Colon (tissue), 2 donors: ENCODE measurements around the gene PWWP2B.

ENCODE experiments used
- FAIRE-seq: peaks from 2 replicates; lab custom pipeline; 2012; peaks lifted over from hg19 to GRCh38; lab: Jason Lieb, UNC
- donor health status: control.
- donor health status: control.

The PWWP2B gene

DNA sequence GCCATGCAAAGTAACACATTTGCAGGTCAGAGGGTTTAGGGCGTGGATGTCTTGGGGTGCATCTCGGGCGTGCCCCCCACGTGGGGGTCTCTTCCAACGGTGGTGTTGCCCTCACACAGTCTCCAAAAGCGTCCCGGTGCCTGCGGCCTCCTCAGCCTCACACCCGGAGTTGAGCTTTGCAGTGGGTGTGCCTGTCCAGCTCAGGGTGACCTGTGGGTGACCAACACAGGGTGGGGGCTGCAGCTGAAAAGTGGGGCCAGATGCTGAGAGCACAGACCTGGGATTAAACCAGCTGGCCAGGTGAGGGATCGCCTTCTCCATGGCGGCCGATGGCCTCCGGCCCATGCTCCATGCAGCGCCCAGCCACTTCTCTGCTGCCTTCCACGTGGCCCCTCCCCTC lies 63.1 kb downstream of the PWWP2B start:
- FAIRE-seq, result no peak

DNA sequence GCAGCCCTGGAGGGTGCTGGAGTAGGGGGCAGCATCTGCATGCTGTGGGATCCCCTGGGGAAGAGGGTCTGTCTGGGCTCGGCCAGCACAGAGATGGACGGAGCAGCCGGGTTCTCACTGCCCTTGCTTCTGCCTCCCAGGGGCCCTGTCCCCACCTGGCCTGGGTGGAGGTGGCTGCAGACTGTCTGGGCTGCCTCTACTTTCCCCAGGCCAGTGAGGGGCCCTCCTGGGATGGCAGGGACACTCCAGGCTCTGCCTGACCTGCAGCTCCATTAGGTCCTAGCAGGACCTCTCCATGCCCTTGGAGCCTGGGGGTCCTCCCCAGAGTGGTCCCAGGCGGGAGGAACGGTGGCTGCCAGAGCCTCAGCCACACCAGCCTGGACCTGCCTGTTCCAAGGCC lies 63.7 kb downstream of the PWWP2B start:
- FAIRE-seq, result no peak

DNA sequence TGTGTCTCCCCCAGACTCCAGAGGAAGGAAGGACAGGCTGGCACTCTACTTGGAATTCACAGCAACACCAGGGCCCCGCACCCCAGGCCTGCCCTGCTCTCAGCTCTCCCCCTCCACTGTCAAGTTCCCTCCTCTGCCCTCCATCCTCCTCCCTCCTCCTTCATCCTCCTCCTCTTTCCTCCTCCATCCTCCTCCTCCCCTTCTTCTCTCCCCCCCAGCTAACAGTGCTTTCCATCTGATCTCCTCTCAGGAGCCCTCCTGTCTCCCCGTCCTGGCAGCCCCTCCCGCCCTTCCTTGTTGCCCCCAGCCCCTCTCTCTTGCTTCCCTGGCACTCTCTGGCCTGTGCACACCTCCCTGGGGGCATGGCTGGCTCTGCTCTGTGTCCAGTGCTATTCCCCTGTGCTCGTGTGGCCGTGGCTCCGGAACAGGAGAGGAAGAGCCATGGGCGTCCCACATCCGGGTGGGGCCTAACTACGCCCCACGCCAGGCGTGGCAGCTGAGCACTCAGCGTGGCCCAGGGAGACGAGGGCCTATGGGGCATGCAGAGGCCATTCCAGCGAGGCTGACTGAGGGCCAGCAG lies 64.2 kb downstream of the PWWP2B start:
- FAIRE-seq, result no peak

DNA sequence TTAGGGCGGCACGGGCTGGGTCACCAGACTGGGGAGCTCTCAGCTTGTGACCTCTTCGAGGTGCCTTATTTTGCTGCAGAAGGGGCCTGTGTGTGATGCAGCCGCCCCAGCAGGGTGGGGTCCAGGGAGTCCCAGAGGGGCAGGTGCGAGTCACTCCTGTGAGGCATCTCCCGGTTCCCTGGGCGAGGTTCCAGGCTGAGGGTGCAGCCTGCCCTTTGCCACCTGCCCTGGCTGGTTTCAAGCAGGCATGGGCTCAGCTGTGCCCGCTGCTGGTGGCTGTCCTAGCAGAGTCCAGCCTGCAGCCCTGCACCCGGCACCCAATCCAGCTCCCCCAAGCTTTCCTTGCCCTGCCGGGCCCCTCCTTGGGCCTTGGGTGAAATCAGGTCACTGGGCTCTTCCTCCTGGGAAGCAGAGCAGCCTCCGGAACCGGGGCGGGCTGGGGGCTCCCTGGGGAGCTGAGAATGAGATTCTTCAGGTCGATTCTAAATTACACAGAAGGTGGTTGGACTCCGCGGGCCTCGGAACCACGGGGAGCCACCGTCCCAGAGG lies 64.8 kb downstream of the PWWP2B start:
- no peak for FAIRE-seq

DNA sequence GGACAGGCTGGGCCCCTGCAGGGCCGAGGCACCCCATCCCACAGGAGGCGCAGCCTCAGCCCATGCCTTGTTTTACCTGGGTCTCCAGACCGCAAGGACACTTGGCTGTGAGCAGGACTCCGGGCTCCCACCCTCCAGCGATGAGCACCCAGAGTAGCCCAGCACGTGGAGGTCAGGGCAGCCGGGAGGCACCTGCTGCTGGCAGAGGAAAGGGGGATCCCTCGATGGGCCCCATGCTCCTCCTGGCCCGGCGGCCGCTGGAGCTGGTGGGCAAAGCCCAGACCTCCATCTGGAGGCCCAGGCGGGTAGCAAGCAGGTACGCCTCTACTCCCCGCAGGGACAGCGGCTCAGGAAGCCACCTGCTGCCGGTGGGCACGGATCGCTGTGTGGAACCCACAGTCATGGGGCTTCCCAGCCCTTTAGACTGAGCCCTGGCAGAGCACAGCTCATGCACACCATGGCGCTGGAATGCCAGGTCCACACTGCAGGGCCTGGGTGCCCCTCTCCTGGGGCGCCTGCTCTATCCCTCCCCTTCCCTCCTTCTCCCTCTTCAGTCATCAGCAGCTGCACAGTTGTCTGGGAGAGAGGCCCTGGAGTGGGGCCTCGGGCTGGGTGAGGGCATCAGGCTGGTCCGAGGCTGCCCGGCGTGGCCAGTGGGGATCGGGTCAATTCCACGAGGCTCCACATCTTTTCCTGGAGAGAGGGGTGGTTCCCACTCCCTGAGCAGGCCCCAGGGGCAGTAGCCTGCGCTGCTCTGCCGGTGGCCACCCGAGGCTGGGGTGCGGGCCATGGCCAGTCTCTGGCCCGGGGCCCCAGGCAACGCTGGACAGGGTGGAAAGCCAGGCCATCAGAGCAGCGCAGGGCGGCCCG lies 65.7 kb downstream of the PWWP2B start:
- FAIRE-seq, result no peak

DNA sequence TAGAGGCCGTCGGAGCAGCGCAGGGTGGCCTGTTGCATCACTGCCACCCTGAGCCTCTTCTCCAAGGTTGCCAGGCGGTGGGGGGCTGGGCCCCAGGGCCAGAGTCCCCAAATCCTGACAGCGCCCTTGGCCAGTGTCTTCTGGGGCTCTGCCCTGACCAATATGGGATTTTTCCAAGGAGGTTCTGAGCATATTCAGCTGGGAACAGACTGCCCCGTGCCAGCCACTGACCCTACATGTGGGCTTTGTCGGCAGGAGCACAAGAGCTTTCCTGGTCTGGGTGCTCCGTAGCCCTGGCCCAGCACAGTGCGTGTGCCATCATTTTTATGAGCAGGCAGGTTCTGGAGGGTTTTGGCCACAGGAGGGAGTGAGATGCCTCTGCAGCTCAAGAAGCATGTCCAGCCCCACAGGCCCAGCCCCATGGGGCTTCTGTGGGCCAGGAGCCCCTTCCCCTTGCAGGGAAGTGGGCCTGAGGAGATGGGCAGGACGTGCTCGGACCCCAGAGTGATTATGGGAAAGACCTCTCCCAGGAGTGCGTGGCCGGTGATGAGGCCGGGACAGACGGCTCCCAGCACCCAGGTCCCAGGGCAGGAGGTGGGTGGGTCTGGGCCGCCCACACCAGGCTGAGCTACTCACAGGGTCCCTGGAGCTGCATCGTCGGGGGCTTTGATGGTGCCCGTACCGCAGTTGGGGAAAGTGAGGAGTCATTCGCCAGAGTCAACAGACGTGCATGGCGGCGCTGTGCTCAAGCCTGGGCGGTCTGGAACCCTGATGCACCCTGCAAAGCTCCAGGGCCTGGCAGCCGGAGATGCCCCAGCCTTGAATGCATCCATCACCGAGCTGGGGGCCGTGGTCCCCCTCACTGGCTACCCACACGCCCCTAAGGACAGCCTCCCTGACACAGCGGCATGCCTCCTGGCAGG lies 66.6 kb downstream of the PWWP2B start:
- no peak for FAIRE-seq

DNA sequence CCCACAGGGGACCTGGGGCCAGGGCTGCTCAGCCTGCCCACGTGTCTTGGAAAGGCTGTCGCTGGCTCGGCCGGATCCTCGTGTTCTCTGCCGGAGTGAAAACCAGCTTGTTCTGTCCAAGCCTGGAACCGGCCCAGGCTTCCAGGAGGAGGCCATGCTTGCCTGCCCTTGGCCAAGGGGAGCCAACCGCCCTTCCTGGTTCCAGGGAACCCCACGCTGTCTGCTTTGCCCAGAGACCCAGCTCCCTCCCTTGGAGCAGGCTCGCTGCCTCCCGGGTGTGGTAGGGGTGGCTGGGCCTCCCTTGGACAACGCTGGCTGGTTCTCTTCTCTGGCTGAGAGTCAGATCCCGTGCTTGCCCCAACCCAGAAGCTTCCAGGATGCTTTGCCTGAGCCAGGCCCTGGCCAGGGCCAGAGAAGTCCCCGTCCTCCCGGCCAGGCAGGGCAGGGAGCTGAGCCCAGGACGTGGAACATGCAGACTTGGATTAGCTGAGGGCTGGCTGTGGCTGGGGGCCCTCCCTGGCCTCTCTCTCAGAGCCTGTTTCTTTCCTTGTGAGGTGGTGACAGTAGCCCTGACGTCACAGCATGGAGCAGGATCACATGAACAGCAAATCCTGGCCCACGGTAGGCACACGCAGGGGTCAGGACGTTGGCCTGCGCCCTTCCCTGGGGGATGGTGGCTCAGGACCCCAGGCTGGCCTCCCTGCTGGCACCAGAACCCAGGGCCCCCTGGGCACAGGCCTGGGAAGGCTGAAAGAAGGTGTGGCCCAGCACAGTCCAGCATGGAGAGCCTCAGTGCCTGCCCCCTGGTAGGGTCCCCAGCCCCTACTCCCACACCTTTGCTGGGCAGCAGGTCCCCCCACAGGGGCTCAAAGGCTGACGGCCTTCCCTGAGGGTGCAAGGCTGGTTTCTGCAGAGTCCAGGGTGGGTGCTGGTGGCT lies 67.5 kb downstream of the PWWP2B start:
- no peak for FAIRE-seq

DNA sequence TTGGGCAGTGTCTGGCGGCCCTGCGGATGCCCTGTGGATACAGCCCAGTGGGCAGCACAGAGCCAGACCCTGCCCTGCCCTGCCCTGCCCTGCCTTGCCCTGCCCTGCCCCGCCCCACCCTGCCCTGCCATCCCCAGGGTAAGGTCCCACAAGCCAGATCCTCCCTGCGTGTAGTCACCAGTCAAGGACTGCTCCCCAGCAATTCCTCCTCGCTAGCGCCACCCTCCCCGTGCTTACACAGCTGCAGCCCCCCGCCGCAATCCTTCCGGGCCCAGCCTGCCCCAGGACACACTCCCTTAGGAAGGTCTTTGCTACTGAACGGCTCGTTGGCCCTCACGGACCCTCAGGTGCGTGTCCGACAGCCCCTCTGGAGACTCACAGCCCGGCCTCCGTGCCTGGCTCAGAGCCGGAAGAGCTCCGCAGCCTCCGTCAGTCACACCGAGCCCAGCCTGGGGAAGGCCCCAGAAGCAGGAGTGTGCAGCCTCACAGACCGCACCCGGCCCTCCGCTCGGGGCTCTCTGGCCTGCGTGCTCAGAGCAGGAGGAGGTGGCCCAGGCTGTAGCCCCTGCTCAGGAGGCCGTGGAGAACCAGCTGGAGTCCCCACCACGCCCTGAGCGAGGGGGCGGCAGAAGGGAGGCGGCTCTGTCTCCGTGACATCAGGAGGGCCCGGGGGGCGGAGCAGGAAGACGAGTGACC lies 68.3 kb downstream of the PWWP2B start:
- FAIRE-seq, result no peak

DNA sequence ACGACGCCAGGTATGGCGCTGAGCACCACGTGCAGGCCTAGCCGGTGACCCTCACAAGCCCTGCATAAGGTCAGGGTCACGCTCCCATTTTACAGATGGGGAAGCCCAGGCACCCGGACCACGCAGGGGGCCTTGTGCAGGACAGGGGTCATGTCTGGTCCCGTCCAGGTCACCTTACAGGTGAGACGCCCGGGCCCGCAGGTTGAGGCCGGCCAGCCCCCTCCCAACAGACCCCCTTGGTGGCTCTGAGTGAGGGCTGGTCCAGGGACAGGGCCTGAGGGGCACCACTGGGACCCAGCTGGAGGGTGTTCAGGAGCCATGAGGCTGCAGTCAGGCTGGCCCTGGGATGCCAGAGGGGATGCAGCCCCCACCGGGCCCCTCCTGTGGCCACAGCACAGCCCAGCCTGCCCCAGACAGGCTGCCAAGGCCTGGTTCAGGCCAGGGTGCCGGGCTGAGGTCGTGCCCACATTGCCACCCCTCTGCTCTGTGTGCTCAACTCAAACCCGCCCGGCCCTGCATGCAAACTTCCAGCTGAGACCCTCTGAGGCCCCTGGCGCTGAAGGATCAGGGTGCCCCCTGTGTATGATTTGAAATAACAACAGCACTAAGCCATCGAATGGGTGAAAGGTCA lies 69.0 kb downstream of the PWWP2B start:
- FAIRE-seq, result no peak

DNA sequence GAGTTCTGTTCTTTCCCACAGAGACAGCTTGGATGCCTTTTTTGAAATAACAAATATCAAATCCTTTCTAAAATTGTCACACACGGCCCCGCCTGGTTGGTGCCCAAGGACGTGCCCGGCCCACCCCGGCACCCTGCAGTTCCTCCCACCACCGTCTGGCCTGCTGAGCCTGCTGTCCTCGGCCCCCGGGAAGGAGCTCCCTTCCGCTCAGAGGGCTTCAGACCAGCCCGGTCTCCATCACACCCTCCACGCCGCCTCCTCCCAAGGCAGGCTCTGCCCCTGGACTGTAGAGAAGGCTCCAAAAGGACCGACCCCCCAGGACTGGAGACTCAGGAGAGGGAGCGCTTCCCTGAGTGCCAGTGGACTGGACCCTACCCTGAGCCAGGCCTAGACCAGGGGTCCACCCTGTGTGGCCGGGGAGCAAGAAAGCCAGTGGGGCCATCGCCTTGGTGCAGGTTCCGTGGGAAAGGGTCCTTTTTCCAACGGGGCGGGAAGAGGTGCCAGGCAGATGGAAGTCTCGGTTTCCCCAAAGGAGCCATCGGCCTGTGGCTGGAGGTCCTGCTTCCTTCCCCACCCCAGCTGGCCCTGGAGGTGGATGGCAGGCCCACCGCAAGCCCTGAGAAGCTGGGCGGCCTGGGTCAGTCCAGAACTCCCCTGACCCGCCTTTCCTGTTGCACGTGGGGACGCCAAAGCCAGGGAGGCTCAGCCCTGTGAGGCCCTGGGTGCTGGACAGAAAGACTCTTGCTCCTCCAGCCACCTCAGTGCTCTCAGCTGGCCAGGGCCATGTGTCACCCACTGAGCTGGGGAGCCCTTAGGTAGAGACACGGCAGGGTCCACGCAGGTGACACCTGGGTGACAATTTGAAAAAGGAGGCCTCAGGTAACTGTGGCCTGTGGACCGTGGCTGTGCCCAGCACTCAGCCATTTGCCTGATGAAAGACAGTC lies 69.8 kb downstream of the PWWP2B start:
- no peak for FAIRE-seq
